Fibroblast of lung (primary cell): ENCODE measurements around the gene APOBEC3F. TPM values are rescaled to one million over a fixed set of nuclear protein-coding genes. Genes with fewer than 3 reads are reported as not detected.

ENCODE experiments used
- DNase-seq, 2 donors: peaks; one replicate each; pipeline versions ENCODE4 v3.0.0 to v3.0.0-alpha.2; 2010; ENCODE audit warnings: low read depth in 2 of 2
- H2AFZ ChIP-seq: 2 replicates; pipeline ENCODE4 v1.5.1; 2012; ENCODE audit warnings: low read length, control low read depth, inconsistent platforms
- H3K27ac ChIP-seq: 2 replicates; pipeline ENCODE4 v1.5.1; 2011; ENCODE audit warnings: low read length, control low read depth; ENCODE audit not compliant: insufficient read depth
- H3K27me3 ChIP-seq: 2 replicates; pipeline ENCODE4 v1.5.1; 2011; ENCODE audit warnings: mild to moderate bottlenecking, low read length; ENCODE audit not compliant: control insufficient read depth, insufficient read depth
- H3K36me3 ChIP-seq: 2 replicates; pipeline ENCODE4 v1.5.1; 2011; ENCODE audit warnings: low read length; ENCODE audit not compliant: control insufficient read depth, insufficient read depth
- H3K4me1 ChIP-seq: 2 replicates; pipeline ENCODE4 v1.5.1; 2011; ENCODE audit warnings: low read length; ENCODE audit not compliant: control insufficient read depth, insufficient read depth; ENCODE audit errors: extremely low read depth
- H3K4me2 ChIP-seq: 2 replicates; pipeline ENCODE4 v1.5.1; 2011; ENCODE audit warnings: low read length, control low read depth; ENCODE audit not compliant: insufficient read depth; ENCODE audit errors: extremely low read depth
- H3K4me3 ChIP-seq, 4 experiments: fragments of 200-600 bp in 1 of 4; sonication (generic) in 1 of 4; replicated peaks in 1 of 4; 2 replicates each; pipeline ENCODE4 v1.5.1; 2011 to 2016; ENCODE audit warnings: low read length in 4 of 4, low read depth in 3 of 4, mild to moderate bottlenecking in 3 of 4, control low read depth in 2 of 4, inconsistent platforms in 1 of 4, mixed read lengths in 1 of 4; ENCODE audit not compliant: insufficient read depth in 1 of 4; ENCODE audit errors: control extremely low read depth in 1 of 4
- H3K79me2 ChIP-seq: 2 replicates; pipeline ENCODE4 v1.5.1; 2012; ENCODE audit warnings: mild to moderate bottlenecking, low read length, inconsistent platforms; ENCODE audit not compliant: control insufficient read depth, insufficient read depth
- H3K9ac ChIP-seq: 2 replicates; pipeline ENCODE4 v1.5.1; 2011; ENCODE audit warnings: mild to moderate bottlenecking, low read length, control low read depth; ENCODE audit not compliant: insufficient read depth
- H3K9me3 ChIP-seq: 2 replicates; pipeline ENCODE4 v1.5.1; 2012; ENCODE audit warnings: low read depth, low read length; ENCODE audit not compliant: control insufficient read depth, insufficient read depth
- H4K20me1 ChIP-seq: 2 replicates; pipeline ENCODE4 v1.5.1; 2011; ENCODE audit warnings: low read length; ENCODE audit not compliant: control insufficient read depth, insufficient read depth; ENCODE audit errors: extremely low read depth
- EZH2 ChIP-seq: IDR thresholded peaks from 2 replicates; pipeline ENCODE4 v1.5.1; 2012; ENCODE audit warnings: low read length, control low read depth, mild to moderate bottlenecking; ENCODE audit errors: missing control alignments
- polyA plus RNA-seq, 2 donors: library from polyadenylated mRNA; depleted of rRNA in 1 of 2; stranded (reverse) in 1 of 2; unstranded in 1 of 2; fragments of >200 nt; gene quantifications; 2 replicates each; pipeline ENCODE4 v1.2.1, GENCODE V29; 2011 to 2012; ENCODE audit warnings: missing spikeins in 1 of 2
- total RNA-seq: library from RNA; depleted of rRNA; stranded (reverse); fragments of >200 nt; gene quantifications from 2 replicates; pipeline ENCODE4 v1.2.1, GENCODE V29; 2014
- TF ChIP-seq, protein P1 (sequence below), 2 donors: IDR thresholded peaks in 1 of 2; conservative IDR thresholded peaks in 1 of 2; 1 replicate in 1 of 2; 2 replicates in 1 of 2; pipeline ENCODE4 v1.5.1; 2011 to 2012; ENCODE audit warnings: low read length in 2 of 2, control low read depth in 1 of 2, inconsistent platforms in 1 of 2, low read depth in 1 of 2, mild to moderate bottlenecking in 1 of 2

The APOBEC3F gene
- total and polyA plus RNA-seq, 2 donors (not counting 1 experiment from before 2014, with no cell fraction given): 6.3 to 7.8 TPM

GRCh38 chr22:39091126-39092081 lies 50.7 kb downstream of the APOBEC3F start:
- H3K9me3 ChIP-seq: no peaks in the 10 kb centered on the region
- TF ChIP-seq, protein P1, sequence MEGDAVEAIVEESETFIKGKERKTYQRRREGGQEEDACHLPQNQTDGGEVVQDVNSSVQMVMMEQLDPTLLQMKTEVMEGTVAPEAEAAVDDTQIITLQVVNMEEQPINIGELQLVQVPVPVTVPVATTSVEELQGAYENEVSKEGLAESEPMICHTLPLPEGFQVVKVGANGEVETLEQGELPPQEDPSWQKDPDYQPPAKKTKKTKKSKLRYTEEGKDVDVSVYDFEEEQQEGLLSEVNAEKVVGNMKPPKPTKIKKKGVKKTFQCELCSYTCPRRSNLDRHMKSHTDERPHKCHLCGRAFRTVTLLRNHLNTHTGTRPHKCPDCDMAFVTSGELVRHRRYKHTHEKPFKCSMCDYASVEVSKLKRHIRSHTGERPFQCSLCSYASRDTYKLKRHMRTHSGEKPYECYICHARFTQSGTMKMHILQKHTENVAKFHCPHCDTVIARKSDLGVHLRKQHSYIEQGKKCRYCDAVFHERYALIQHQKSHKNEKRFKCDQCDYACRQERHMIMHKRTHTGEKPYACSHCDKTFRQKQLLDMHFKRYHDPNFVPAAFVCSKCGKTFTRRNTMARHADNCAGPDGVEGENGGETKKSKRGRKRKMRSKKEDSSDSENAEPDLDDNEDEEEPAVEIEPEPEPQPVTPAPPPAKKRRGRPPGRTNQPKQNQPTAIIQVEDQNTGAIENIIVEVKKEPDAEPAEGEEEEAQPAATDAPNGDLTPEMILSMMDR (conservative IDR thresholded peaks at IDR 0.05 in 1 of 2, IDR thresholded peaks at IDR 0.05 in 1 of 2; ENCODE audit: low read depth in 1 of 2, low read length in 2 of 2): no peak
- TF ChIP-seq EZH2: no peak
- H2AFZ ChIP-seq: no peak overlapping the region
- H3K36me3 ChIP-seq: no peaks in the 10 kb centered on the region
- H3K4me1 ChIP-seq: no peaks in the 10 kb centered on the region
- no peak for DNase-seq
- no peaks in the 10 kb centered on the region for H3K79me2 ChIP-seq
- no peak overlapping the region for H3K27ac ChIP-seq
- H4K20me1 ChIP-seq: no peaks in the 10 kb centered on the region
- no peak overlapping the region for H3K9ac ChIP-seq
- no peak overlapping the region for H3K4me3 ChIP-seq
- H3K27me3 ChIP-seq: peaks cover 4% of the 10 kb centered on the region
- H3K4me2 ChIP-seq: no peak overlapping the region

- Histone ChIP-seq H3K36me3 (no peaks in the 10 kb centered on the region), H3K27me3 (peaks cover 4% of the 10 kb centered on the region), H3K9ac (no peak overlapping the region), H3K4me3 (no peak overlapping the region), H4K20me1 (no peaks in the 10 kb centered on the region), H3K27ac (no peak overlapping the region), H3K9me3 (no peaks in the 10 kb centered on the region), H3K79me2 (no peaks in the 10 kb centered on the region), H3K4me2 (no peak overlapping the region), H2AFZ (no peak overlapping the region), H3K4me1 (no peaks in the 10 kb centered on the region)
- no peak for DNase-seq
- TF ChIP-seq EZH2: no peak
- TF ChIP-seq, protein P1 (conservative IDR thresholded peaks at IDR 0.05 in 1 of 2, IDR thresholded peaks at IDR 0.05 in 1 of 2; ENCODE audit: low read depth in 1 of 2, low read length in 2 of 2): no peak
Observed at GRCh38 chr22:39092111-39092862, 51.6 kb downstream of the APOBEC3F start.

- no peak overlapping the region for H2AFZ ChIP-seq
- no peak for DNase-seq
- H3K4me3 ChIP-seq: no peak overlapping the region
- H3K79me2 ChIP-seq: no peaks in the 10 kb centered on the region
- no peak overlapping the region for H3K4me2 ChIP-seq
- no peaks in the 10 kb centered on the region for H3K36me3 ChIP-seq
- no peak overlapping the region for H3K27ac ChIP-seq
- no peaks in the 10 kb centered on the region for H4K20me1 ChIP-seq
- no peaks in the 10 kb centered on the region for H3K9me3 ChIP-seq
- no peak overlapping the region for H3K9ac ChIP-seq
- no peak for TF ChIP-seq EZH2
- TF ChIP-seq, protein P1 (conservative IDR thresholded peaks at IDR 0.05 in 1 of 2, IDR thresholded peaks at IDR 0.05 in 1 of 2; ENCODE audit: low read depth in 1 of 2, low read length in 2 of 2): no peak
- no peaks in the 10 kb centered on the region for H3K4me1 ChIP-seq
- H3K27me3 ChIP-seq: peaks cover 6% of the 10 kb centered on the region
Observed at GRCh38 chr22:39094717-39095389, 54.2 kb downstream of the APOBEC3F start.
